WTC11 (cell line): ENCODE measurements around the gene NFAT5.

ENCODE experiments used
- FOXP1 ChIP-seq: sonication (generic); formaldehyde crosslinking; IDR thresholded peaks from 2 replicates; pipeline ENCODE4 v1.8.0; 2022; ENCODE audit warnings: missing genetic modification reagents, mild to moderate bottlenecking, moderate library complexity, borderline replicate concordance
- IRF1 ChIP-seq: sonication (generic); formaldehyde crosslinking; IDR thresholded peaks from 2 replicates; pipeline ENCODE4 v1.8.0; 2023; ENCODE audit warnings: missing genetic modification reagents

GRCh38 chr16:69688589-69688988 lies 122.8 kb downstream of the NFAT5 start:
- TF ChIP-seq FOXP1 (CRISPR knock-in tag) = no peak
- TF ChIP-seq IRF1 = no peak
